ENCODE results near the gene GALM. TPM values are rescaled to one million over a fixed set of nuclear protein-coding genes. Genes with fewer than 3 reads are reported as not detected.

Gene GALM
- 64.7 and 64.8 TPM in 2 replicates for total RNA-seq

DNA sequence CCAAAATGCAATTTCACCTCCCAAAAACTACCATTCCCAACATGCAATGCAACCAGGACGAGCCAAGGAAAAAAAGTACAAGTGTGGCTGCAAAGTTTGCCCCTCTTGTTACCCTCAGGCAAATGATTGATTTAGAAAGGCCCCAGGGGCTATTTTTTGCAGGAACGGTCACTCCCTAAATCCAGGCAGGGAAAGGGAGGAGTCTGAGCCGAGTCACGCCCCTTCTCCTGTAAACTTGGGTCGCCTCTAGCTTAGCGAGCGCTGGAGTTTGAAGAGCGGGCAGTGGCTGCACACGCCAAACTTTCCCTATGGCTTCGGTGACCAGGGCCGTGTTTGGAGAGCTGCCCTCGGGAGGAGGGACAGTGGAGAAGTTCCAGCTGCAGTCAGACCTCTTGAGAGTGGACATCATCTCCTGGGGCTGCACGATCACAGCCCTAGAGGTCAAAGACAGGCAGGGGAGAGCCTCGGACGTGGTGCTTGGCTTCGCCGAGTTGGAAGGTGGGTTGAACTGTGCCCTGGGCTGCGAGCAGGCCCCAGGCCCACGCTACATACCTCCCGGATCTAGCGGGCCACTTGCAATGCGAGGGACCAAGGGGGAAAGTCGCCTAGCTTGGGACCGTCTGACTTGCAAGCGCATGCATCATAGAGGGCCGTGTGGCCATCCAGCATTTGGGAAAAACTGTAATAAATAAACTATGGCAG, at the start of gene GALM:
GALM (plus strand) TSS at position 261 of the 702 bp plus-strand sequence; CDS start at position 309, 48 bp downstream.

GRCh38 chr2:38750891-38751595, 85.1 kb downstream of the GALM start, which contains the start of gene SRSF7:
Gene SRSF7, minus strand, starts transcription at chr2:38751361. Its CDS starts 105 bp downstream, at chr2:38751256.

Other genes with a start within 250 kb of the GALM start
- gene HNRNPLL, start 63.2 kb upstream of the GALM start, total RNA-seq: 49.8 and 68.7 TPM in 2 replicates
- 93.5 and 151 TPM in 2 replicates for gene SRSF7, start 85.2 kb downstream of the GALM start, total RNA-seq
- gene GEMIN6, start 112.1 kb downstream of the GALM start, total RNA-seq: 9.4 and 10.2 TPM in 2 replicates
- 20.3 and 40.3 TPM in 2 replicates for gene DHX57, start 209.8 kb downstream of the GALM start, total RNA-seq
- gene MORN2, start 209.9 kb downstream of the GALM start, total RNA-seq: 10.8 and 27.3 TPM in 2 replicates
- 0.29 and 0.33 TPM in 2 replicates for gene ARHGEF33, start 223.8 kb downstream of the GALM start, total RNA-seq